GM03348 (cell line): Measurements from ENCODE around the gene EOMES.
A peak's percentile ranks its signal among the peaks of the same experiment; 100 is the strongest.

ENCODE experiments used
- DNase-seq: peaks from one replicate; pipeline ENCODE4 v3.0.0; 2012; ENCODE audit warnings: low spot score

Gene EOMES

GRCh38 chr3:27720899-27721716 is 1.0 kb downstream of the EOMES start:
- no peak for DNase-seq

GRCh38 chr3:27719314-27720003 is 2.7 kb downstream of the EOMES start:
- no peak for DNase-seq

GRCh38 chr3:27718459-27718858 is 3.7 kb downstream of the EOMES start:
- no peak for DNase-seq

GRCh38 chr3:27717200-27717852 is 4.8 kb downstream of the EOMES start:
- DNase-seq = no peak

- DNase-seq = no peak
These were observed 5.8 kb downstream of the EOMES start for GRCh38 chr3:27716309-27716708.

- no peak for DNase-seq
These were observed 6.3 kb downstream of the EOMES start for GRCh38 chr3:27715863-27716262.

GRCh38 chr3:27715454-27715806 is 6.7 kb downstream of the EOMES start:
- no peak for DNase-seq

GRCh38 chr3:27714692-27715453 is 7.2 kb downstream of the EOMES start:
- DNase-seq = peak; percentile 48

- no peak for DNase-seq
These were observed 8.0 kb downstream of the EOMES start for GRCh38 chr3:27714146-27714526.

- DNase-seq = peak; percentile 47
These were observed 8.5 kb downstream of the EOMES start for GRCh38 chr3:27713435-27714145.

GRCh38 chr3:27713078-27713423 is 9.1 kb downstream of the EOMES start:
- DNase-seq = no peak

- peak; percentile 92 for DNase-seq
These were observed 9.7 kb downstream of the EOMES start for GRCh38 chr3:27712136-27713077.

- DNase-seq = no peak
These were observed 13.9 kb downstream of the EOMES start for GRCh38 chr3:27708250-27708649.

GRCh38 chr3:27699067-27699466 is 23.1 kb downstream of the EOMES start:
- no peak for DNase-seq

GRCh38 chr3:27696906-27697305 is 25.2 kb downstream of the EOMES start:
- no peak for DNase-seq

- DNase-seq = no peak
These were observed 26.5 kb downstream of the EOMES start for GRCh38 chr3:27695636-27696035.

- DNase-seq = no peak
These were observed 34.1 kb downstream of the EOMES start for GRCh38 chr3:27688053-27688452.

GRCh38 chr3:27686642-27687041 is 35.5 kb downstream of the EOMES start:
- peak; percentile 67 for DNase-seq

GRCh38 chr3:27685474-27685873 is 36.6 kb downstream of the EOMES start:
- DNase-seq = no peak

- no peak for DNase-seq
These were observed 37.8 kb downstream of the EOMES start for GRCh38 chr3:27684302-27684701.
